HG02610 (cell line): ENCODE data around the gene DRAXIN.
A peak's percentile ranks its signal among the peaks of the same experiment; 100 is the strongest.
"Not testable (repeated sequence)": the region's sequence is repeated elsewhere in the genome, so short reads cannot be mapped to it uniquely, and the experiment has no call there.

Experiments used
- ATAC-seq: cut with Tn5 transposase; IDR thresholded peaks from one replicate; pipeline ENCODE4 v1.9.1; 2021; ENCODE audit warnings: mild to moderate bottlenecking, moderate library complexity; ENCODE audit not compliant: unreplicated experiment

DRAXIN gene, protein sequence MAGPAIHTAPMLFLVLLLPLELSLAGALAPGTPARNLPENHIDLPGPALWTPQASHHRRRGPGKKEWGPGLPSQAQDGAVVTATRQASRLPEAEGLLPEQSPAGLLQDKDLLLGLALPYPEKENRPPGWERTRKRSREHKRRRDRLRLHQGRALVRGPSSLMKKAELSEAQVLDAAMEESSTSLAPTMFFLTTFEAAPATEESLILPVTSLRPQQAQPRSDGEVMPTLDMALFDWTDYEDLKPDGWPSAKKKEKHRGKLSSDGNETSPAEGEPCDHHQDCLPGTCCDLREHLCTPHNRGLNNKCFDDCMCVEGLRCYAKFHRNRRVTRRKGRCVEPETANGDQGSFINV

DNA sequence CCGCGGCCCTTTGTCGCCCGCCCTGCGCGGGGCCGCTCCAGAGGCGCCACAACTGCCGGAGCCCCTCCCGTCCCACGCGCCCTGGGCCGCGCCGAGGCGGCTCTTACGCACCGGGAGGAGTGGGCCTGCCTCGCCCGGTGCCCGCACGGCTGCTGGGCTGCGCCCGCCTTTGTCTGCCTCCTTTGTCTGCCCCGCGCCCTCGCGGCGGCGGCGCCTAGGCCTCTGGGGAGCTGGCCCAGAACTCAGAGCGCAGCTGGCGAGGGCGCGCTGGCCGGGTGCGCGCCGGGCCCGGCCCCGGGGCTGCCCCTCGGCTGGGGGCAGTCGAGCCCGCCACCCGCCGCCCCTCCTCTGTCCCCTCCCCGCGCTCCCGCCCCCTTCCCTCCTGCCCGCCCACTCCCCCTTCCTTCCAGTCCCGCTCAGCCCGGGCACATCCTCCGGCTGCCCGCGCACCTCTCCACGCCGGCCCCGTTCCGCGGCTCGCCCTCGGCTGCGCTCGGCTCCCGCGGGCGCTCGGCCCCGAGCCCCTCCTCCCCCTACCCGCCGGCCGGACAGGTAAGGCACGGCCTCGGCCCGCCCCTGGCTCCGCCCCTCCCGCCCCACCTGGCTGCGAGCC is at the start of gene DRAXIN:
Gene DRAXIN (plus strand): TSS at position 409 of the 613 bp plus-strand sequence. CDS start 14,549 bp downstream, outside the sequence.
- no peak for ATAC-seq

DNA sequence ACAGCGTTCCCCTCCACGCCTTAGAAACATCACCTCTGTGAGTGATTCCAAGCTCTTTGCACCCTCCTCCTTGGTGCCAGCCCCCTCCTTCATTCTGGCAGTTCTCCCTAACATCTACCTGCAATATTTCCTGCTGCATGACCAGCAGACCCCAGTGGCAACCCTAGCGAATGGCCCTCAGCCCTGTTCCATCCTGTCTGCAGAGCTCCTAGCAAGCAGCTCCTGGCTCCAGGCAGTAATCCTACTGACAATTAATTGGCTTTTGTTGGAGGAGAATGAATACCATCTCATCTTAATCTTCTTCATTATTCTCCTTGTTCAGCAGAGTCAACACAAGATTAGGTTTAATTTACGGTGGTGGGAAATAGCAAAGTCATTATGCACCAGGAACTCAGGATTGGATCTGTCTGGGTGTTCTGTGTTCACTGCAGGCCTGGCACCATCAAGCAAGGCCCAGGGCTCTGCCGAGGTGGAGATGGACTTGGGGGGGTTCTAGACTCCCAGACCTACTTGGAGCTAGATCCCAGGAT is 49.7 kb upstream of the DRAXIN start:
- no peak for ATAC-seq

DNA sequence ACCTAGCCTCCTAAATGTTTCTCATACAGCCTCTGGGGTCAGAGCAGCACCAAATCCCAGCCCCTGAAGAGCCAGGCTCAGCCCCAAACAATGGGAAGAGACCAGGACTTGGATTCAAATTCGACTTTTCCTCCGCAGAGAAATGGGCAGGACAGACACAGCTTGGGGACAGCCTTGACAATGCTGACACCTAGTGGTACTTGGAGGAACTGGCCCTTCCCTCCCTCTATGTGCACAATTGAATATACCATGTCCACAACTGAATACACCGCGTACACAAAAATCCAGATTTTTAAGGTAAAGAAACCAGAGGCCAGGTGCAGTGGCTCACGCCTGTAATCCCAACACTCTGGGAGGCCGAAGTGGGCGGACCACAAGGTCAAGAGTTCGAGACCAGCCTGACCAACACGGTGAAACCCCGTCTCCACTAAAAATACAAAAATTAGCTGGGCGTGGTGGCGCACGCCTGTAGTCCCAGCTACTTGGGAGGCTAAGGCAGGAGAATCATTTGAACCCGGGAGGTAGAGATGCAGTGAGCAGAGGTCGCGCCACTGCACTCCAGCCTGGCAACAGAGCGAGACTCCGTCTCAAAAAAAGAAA is 49.0 kb upstream of the DRAXIN start:
- ATAC-seq, result not testable (repeated sequence)

DNA sequence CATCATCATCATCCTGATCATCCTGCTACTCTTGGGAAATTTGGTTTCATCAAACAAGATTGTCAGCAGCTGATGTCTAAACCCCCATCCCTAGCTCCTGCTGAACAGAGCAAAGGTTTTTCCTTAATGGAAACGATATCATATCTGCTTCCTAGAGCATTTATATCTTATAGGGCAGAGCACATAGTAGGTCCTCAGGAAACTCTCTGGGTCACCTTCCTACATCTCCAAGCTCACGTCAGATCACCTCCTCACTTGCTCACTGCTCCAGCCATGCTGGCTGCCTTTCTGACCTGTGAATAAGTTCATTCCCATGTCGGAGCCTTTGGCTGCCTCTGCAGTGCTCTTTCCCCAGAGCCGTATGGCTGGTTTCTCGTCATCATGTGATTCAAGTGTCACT is 47.7 kb upstream of the DRAXIN start:
- ATAC-seq, result no peak

DNA sequence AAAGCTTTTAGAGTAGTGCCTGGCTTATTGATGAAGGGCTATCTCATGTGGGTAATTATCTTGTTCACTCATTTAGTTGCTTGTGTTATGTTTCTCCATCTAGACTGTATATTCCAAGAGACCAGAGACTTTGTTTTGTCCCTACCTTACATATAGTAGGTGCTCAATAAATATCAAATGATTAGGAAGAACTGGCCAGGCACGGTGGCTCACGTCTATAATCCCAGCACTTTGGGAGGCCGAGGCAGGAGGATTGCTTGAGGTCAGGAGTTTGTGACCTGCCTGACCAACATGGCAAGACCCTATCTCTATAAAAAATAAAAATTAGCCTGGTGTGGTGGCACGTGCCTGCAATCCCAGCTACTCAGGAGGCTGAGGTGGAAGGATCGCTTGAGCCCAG is 46.2 kb upstream of the DRAXIN start:
- no peak for ATAC-seq

DNA sequence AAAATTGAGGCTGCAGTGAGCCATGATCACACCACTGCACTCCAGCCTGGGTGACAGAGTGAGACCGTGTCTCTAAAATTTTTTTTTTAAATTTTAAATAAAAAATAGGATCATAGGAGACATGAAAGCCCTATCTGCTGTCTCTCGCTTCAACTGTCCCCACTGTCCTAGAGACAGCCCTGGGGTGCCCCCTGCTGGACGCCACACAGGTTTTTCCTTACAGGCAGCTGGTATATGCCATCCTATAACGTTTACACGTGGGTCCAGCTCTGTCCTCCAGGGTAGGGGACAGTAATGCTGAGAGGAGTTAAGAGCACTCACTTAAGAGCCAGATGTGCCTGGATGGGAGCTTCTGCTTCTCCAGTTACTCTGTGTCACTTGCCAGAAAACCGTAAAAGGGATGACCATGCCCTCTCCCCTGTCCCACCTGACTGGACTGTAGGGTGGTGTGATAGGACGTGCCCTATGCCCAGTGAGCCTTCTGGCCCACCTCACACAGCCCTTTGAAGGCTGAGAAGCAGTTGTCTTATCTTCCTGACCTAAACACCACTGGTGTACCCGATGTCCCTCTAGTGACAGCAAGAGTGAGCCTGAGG is 45.7 kb upstream of the DRAXIN start:
- no peak for ATAC-seq

DNA sequence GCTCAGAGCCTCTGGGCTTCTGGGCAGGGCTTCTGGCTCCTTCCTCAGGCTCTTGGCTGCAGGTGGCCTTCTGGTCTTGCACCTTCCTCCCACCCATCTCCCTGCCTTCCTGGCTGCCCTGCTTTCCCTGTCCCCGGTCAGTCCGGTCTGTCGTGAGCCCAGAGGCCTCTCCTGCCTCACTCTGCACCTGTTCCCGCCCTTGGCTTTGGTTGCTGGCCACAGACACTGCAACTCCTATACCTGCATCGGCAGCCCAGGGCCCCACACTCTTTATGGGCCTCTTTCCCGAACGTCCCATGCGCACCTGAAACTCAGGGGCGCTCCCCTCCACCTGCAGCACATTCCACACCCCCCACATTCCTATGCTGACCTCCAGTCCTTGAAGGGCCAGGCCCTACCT is 45.2 kb upstream of the DRAXIN start:
- ATAC-seq, result no peak

DNA sequence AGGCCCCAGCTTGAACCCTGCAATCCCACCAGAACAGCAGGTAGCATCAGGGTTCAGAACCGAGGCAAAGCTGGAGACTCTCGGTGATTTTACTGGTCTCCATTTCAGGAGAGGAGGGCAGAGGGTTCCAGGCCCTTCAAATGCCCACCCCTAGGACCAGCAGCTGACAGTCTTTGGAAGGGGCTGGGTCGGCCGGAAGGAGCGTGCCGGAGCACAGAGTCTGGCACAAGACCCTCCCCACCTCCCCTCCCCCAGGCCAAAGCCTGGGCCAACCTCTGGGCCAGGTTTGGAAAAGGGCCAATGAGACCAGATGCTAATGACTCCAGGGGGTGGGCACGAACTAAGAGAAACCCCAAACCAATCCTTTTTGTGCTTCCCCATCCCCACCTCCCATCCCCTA is 44.2 kb upstream of the DRAXIN start:
- no peak for ATAC-seq

DNA sequence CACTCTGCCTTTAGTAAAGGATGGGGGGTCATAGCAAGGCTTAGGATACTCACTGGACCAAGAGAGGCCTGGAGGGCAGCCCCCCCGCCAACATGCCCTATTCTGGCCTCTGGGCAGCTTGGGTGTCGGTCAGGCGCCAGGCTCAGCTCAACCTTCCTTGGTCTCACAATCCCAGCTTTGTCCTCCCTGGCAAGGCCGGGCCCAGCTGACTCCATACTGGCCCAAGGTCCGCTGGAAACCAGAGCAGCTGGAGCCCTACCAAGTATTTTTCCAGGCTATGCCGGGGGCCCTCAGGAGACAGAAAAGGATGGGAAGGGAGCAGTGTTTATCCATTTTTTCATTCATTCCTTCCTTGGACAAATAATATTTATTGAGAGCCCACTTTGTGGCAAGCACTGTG is 43.5 kb upstream of the DRAXIN start:
- ATAC-seq, result no peak

DNA sequence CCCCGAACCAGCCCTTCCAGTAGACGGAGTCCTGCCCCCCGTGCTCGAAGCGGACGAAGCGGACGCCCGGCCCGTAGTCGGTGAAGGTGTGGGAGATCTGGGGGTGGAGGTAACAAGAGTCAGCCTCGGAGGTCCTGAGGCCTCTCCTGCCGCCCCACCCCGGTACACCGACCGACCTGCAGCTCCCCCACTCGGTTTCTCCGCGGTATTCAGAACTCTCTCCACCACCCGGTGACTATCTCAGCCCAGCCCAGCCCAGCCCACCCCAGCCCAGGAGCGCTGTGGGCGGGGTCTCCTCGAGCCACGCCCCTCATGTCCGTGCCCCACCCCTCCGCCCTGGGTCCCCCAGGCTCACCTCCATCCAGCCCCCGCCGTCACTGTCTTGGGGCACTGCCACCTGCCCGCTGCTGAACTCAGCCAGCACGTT is 42.8 kb upstream of the DRAXIN start:
- ATAC-seq, result no peak

DNA sequence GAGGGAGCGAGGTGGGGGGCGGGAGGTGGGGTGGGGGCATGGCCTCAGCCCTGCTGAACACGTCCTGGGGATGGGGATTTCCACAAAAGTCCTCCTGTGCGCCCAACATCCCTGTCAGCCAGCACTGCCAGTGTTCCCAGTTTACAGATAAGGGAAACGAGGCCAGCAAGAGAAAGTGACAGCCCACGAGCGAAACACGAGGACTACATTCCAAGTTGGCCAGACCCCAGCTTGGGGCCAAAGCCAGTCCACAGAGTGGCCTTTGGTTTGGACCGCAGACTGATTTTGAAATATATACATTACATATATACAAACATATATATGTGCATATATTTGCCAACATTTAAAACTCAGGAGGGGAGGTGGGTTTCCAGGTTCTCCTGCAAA is 42.3 kb upstream of the DRAXIN start:
- ATAC-seq, result no peak

DNA sequence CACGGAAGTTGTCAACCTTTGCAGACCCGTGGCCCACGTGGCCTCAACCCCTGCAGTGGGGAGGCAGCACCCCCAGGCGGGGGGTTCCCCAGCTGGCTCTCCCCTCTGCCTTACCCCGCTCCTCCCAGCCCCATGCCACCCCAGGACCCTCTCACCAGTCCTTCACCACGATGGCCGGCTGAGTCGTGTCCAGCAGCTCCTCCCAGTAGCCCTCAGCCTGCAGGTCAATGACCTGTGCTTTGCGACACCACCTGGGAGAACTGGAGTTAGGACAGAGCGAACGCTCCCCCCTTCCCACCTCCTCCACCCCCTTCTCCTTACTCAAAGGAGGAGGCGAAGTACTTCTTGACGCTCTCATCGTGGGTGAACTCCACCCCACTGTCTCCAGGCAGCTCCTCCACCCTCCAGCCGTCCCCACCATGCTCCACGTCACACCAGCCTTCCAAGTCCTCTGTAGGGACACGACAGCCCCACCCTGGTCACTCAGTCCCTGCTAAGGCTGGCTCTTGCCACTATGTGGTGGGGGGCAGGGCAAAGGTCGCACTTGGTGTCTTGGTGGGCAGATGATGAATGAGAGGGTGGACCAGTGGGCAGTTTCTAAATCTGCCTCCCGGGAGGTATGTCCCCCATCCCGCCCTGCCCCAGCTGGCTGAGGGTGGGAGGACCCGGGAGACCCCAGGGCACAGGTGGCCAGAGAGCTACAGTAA is 41.7 kb upstream of the DRAXIN start:
- ATAC-seq, result no peak

DNA sequence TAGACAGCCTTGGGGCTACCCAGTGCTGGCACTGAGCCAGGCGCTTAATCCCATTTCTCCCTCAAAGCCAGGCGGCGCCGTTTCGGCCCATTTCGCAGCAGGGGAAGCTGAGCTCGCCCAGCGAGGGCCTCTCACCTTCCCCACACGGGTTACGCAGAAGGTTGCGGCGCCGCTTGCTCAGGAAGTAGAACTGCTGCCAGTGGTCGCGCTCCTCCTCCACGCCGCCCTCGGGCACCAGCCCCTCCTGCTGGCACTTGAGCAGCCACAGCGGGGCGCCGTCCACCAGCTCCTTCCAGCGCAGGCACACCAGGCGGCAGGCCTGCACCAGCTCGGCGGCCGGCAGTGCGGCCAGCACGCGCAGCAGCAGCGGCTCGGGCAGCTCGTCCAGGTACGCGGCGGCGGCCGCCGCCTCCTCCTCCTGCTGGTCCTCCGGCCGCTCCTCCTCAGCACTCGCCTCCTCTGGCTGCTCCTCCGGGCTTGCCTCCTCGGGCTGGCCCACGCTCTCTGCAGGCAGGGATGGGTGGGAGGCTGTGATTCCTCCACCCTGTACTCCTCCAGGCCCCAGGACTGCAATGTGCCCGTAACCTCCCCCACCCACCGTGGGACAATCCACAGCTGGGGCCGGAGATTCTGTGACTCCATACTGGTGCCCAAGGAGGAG is 41.0 kb upstream of the DRAXIN start:
- ATAC-seq, result no peak

DNA sequence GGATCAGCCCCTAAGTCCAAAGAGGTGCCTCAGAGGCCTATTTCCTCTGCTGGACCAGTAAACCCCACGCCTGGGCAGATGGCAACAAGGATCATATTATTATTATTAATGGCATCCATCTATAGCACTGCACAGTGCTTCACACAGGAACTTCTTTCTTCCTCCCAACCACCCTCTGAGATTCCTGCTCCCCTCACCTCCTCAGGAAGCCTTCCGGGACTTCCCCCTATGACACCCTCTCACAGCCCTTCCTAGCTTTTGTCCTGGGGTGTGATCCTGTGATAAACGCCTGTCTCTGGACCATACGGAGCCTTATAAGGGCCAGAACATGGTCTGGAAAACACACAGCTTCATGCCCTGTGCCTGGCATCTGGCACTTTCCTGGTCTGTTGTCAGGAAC is 40.5 kb upstream of the DRAXIN start:
- ATAC-seq, result no peak

DNA sequence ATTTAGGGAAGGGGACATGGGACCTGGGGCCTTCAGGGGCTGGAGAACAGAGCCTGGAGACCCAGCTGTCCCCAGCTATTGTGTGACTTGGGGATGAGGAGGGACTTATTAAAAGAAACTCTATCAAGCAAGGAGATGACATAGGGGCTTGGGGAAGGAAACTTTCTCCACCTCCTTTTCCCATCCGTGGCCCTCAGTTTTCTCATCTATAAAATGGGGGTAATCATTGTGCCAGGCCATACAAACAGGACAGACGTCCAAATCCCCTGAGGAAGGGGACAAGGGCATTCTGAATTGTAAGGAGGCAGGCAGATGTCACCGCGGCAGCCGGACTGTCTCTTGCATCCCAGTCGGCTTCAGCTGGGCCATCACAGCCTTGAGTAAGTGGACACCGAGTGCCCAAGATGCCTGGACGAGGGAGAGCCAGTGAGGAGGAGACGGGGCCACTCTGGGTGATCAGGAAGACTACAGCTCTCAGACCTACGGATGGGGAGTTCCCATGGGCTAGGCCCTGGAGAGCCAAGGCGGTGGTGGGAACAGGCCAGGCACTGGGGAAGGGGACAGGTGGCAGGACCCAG is 39.2 kb upstream of the DRAXIN start:
- no peak for ATAC-seq

DNA sequence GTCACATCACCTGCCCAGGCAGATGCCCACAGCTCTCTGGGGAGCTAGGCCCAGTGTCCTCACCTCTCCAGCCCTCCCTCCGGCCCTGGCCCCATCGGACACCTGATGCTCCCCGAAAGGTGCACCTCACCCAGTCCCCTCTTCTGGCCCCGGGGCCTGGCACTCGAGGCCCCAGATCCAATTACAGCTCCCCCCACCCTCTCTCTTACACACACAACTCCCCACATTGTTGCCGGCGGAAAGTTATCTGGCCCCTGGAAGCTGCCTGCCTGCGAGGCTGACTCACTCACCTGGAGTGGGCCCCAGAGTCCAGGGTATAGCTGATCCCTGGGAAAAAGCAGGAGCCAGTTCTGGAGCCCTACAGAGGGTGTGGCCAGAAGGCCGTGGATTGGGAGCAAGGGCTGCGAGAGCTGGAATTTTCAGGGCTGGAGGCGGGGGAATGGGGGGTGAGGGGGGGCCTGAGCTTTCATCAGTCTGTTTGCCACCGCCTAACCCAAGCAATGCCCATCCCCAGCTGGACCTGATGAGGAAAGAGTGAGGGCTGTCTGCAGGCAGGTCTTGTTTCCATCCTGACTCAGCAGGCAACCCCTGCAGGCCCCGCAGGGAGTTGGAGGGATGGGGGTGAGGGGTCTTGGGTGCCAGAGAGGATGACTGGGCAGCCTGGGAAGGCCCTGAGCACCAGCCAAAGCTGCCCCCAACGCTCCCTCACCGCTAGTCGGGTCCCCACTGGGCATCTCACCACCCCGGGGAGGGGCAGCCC is 38.2 kb upstream of the DRAXIN start:
- ATAC-seq, result no peak

DNA sequence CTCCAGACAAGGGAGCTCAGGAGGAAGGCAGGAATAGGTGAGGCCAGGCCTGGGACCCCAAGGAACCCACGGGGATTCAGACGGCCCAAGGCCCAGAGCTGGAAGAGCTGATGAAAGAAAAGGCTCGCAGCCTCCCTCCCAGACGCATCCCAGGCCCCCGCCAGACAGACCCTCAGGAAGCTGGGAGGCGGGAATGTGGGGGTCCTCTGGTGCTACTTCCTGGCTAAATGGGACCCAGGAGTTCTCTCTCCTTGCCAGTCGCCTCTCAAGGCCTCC is 37.7 kb upstream of the DRAXIN start:
- ATAC-seq, result no peak

DNA sequence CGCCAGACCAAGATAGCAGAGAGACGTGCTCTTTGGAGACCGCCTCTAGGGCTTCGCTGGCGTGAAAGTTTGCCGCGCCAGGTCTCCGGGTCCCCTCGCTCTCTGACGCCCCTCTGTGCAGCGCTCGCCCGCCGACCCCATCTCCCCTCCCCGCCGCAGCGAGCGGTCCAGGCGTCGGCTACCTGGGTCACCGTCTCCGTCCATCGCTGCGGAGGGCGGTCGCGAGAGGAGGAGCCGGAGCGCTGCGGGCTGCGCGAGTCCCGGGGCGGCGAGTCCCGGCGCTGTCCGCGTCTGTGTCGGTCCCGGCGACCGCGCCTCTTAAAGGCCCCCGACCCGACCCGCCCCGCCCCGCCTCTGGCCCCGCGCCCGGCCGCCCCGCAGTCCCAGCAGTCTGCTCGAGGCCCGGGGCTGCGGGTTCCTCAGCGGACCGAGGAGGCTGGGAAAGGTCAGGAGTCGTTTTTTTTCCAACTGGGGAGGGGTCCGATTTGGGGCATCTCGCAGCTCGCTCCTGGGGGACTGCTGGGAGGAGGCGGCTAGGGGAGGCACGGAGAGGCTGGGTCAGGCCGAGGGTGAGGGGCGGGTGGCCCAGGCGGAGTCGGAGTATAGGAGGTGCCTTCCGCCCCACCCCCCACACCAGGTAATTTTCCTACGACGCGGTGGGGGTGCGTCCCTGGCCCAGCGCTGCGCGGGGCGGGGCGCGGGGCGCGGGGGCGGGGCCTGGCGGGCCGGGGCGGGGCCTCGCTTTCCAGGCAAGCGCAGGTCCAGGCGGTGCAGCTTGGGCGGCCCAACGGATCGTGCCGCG is 37.2 kb upstream of the DRAXIN start, which contains the start of the genes FBXO2 and FBXO44:
Gene FBXO2 (minus strand): TSS at position 293 of the 802 bp plus-strand sequence. CDS start 89 bp downstream, at position 204.
Gene FBXO44 (plus strand): TSS at position 741 of the 802 bp plus-strand sequence. CDS start 959 bp downstream, outside the sequence.
- ATAC-seq, result peak; percentile 52
